Hindlimb muscle (tissue), 1 donor: Measurements from ENCODE around the gene CLEC16A. TPM values are rescaled to one million over a fixed set of nuclear protein-coding genes. Genes with fewer than 3 reads are reported as not detected.

Source experiments
- DNase-seq: peaks from one replicate; pipeline ENCODE4 v3.0.0-alpha.2; 2013
- polyA plus RNA-seq: library from polyadenylated mRNA; unstranded; fragments of 120-200 nt; gene quantifications from one replicate; pipeline ENCODE4 v1.2.1, GENCODE V29; 2013; ENCODE audit not compliant: insufficient read length

CLEC16A gene
- polyA plus RNA-seq, 1 donor, result 19.1 TPM

DNA sequence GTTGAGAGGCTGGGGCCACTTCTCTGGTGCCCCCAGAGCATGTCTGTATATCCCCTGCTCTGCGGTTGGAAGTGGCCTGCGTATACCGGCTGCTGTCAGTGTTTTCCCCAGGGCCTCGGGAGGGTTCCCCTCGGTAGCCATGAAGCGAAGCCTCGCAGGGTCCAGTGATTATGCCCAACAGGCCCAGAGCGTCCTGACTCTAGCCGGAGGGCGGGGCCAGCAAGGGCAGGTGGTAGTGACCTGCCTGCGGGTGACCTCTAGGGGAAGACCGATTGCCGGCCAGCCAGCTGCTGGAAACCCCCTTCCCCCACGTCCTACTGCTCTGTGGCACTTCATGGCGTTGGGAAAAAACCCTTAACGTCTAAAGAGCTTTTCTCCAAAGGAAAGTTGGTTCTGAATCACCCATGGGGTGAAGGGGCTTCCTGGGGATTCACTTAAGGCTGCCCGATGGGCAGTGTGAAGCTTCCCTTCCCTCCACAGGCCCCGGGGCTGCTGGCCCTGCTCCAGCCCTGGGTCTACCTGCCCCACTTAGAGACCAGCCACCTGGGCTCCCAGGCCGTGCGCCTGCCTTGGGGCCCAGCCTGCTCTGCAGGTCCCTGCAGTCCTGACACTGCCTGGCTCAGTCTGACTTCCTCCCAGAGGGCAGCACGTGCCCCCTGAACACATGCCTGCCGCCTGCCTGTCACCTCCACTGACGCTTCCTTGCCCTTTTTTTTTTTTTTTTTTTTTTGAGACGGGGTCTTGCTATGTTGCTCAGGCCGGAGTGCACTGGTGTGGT lies 238.9 kb downstream of the CLEC16A start:
- no peak for DNase-seq

DNA sequence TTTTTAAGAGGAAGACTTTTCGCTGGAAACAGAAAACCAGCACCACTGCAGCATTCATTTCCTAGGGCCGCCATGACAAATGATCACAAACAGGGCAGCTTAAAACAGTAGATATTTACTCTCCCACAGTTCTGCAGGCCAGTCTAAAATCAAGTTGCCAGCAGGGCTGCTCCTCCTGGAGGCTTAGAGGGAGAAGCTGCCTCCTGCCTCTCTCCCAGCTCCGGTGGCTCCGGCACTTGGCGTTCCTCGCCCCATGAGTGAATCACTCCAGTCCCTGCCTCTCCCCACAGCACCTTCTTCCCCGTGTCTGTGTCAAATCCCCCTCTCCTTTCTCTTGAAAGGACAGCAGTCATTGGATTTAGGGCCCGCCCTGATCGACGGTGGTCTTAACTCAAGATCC lies 239.6 kb downstream of the CLEC16A start:
- no peak for DNase-seq

DNA sequence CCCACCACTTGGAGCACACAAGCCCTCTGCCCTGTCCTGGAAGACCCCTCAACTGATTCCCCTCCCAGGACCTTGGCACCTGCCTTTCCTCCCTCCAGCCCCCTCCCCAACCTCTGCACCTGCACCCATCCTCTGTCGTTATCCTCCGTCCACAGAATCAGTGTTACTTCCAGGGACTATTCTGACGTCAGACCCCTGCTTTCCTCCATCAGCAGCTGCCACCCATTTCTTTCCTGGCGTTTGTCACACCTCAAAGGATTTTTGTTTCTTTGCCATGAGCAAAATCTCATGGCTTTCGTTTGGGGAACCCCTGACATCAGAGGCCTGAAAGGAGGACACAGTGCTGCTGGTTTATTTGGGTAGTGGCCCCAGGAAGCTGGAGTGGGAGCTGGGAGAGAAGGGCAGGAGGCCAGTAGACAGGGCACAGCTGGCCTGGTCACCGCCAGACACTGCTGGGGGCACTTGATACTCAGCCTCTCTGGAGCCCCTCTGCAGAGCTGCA lies 243.2 kb downstream of the CLEC16A start:
- DNase-seq, result no peak

DNA sequence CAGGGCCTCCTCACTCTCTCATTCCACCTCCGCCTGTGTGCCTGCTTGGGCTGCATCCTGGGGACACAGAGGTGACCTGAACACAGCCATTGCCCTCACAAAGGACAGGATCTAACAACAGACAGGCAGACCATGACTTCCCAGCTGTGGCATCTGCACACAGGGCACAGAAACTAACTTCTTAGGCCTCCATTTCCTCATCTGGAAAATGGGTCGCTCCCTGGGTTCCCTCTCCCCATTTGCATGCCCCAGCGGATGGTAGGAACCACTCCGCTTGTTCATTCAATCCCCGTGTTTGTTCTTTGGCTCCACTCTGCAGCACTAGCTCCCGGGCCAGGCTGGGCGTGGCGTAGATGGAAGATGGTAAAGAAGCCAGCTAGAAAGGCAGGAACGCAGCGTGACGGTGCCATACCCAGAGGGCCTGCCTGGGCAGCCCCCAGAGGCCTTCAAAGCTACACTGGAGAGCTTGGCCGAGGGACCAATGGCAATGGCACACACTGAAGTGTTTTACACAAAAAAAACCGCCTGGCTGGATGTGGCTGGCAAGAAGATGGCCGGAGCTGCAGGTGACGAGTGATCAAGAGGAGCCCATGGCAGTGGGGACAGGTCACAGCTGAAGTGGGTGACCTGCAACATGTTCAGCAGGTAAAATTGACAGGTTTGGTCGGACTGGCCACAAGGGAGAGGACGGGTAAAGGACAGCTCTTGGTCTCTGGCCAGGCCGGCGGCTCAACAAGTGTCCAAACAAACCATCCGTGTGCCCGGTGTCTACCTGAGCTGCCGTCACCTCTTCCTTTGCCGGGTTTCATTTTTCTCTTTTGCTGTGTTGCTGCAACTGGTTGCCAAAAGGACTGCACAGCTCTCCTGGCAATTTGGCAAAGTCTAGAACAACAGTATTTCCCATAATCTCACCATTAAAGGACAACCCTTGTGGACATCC lies 244.7 kb downstream of the CLEC16A start:
- no peak for DNase-seq

DNA sequence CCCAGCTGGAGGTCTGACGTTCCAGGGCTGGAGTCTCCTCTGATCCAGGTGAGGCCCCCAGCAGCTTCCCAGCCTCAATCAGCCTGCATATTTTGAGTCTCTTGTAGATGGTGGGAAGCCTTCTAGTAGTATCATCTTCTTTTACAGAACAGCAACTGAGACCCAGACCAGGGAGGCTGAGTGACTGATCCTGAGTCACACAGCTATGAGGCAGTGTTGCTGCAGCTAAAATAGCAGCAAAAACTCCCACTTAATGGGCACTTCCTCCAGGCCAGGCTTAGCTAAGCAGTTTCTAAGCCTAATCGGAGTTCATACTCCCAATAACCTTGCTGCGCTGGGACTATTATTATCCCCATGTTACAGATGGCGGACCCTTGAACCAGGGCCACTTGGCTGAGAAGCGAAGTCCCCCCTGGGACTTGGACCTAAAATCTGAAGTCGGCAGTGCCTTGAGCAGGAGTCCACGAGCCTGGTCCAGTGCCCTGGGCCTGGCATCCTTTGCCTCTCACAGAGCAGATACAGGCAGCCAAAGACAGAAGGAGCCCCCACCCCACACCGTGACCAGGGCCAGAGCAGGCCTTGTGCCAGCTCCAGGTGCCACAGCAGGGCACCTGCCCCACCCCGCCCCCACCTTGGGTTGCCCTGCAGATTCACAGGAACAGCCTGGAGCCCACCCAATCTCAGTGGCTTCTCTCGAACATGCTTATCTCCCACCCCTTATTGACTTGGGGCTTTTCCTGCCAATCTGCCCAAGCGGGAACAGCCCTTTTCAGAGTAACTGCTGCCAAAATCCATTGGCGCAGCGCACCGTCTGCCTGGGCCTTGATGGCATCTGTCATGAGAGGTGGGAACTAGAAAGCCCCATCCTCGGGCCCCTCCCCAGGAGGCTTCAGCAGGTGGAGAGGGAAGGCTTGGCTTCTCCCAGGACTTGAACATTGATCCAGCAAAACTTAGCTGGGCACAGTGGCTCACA lies 246.5 kb downstream of the CLEC16A start:
- DNase-seq, result no peak

DNA sequence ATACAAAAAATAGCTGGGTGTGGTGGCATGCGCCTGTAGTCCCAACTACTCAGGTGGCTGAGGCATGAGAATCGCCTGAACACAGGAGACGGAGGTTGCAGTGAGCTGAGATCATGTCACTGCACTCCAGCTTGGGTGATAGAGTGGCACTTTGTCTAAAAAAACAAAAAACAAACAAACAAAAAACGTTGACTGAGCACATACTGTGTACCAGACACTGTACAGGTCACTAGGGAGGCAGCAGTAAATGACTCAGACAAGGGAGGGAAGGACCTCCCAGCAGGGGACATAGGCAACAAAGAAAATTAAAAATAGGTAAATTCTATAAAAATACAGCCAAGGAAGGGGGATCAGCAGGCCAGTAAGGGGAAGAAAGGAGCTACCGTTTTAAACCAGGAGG lies 247.3 kb downstream of the CLEC16A start:
- no peak for DNase-seq

DNA sequence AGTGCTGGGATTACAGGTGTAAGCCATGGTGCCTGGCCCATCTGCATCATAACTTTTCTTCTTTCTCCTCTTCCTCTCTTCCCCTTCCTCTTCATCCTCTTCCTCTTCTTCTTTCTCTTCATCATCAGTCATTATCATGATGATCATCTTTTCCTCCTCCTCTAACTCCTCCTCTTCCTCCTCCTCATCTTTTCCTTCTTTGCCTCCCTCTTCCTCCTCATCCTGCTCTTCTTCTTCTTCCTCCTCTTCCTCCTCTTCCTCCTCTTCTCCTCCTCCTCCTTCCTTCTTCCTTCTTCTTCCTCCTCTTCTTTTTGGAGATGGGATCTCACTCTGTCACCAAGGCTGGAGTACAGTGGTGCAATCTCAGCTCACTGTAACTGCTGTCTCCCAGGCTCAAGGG lies 249.1 kb downstream of the CLEC16A start:
- DNase-seq, result no peak

DNA sequence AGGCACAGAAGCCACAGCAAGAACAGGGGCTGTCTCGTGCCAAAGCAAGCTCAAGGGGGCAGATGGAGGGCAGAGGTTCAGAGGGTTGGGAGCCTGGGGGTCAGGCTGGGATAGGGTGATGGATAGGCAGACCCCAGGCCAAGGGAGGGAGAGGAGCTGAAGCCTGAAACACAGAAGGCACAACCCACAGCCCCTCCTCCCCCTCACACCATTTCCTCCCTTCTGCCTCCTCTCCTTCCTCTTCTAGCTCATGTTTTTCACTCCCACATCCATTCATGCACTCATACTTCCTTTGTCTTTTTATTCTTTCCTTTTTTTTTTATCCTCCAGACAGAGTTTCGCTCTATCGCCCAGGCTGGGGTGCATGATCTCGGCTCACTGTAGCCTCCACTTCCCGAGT lies 250.5 kb downstream of the CLEC16A start:
- no peak for DNase-seq

DNA sequence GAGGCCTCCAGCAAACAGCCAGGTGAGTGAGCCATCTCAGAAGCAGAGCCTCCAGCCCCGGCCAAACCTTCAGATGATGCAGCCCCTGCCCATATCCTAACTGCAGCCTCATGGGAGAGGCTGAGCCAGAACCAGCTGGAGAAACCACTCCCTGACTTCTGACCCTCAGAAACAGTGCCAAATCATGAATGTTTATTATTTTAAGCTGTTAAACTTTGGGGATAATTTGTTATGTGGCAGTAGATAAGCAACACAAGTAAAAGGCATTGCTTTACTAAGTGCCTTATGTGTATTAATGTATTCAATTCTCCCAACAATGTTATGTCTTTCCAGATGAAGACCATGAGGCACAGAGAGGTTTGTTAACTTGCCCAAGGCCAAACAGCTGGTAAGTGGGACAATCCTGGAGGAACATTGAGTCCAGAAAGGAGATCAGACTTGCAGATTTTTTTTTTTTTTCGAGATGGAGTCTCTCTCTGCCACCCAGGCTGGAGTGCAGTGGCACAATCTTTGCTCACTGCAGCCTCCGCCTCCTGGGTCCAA lies 252.0 kb downstream of the CLEC16A start:
- DNase-seq, result no peak

DNA sequence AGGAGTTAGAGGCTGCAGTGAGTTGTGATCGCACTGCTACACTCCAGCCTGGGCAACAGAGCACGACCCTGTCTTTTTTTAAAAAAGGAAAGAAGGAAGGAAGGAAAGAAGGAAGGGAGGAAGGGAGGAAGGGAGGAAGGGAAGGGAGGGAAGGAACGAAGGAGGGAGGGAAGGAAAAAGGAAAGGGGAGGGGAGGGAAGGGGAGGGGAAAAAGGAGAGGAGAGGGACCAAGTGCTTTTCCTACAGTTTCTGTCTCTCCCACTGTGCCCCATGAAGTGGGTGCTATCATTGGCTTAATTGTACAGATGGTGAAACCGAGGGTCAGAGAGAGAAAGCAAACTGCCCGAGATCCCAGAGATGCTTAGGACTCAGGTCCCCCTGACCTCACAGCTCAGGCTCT lies 254.0 kb downstream of the CLEC16A start:
- no peak for DNase-seq

DNA sequence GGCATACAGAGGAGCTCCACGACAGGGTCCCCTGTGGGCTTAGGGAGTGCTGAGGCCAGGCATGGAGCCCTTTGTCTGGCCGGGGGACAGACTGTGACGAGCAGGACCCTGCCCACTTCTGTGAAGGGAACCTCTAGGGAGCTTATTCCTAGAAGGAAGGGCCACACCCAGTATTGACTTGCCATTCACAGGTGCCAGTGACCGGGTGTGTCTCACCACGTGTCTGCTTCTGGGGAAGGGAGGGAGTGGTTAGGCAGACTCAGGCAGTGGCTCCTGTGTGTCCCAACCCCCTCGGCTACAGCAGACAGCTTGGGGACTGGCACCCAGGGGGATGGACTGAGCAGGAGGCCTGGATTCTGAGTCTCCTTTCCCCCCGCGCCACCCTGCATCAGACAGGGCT lies 254.5 kb downstream of the CLEC16A start:
- DNase-seq, result no peak

DNA sequence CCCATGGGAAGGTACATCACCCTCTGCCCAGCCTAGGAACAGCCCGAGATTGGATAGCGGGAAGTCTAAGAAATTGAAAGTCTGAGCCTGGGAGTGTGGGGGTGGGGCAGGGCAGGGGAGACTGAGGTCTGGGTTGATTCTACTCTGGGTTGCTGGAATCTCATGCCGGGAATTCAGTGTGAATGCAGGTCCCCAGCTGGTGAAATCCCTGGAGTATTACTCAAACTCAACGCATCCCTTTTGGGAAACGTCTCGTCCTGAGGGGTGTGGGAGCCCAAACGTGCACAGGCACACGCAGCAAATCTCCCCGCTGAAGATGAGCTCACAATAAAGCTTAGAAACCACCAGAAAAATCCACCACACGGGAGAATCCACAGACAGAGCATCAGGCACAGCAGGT lies 256.2 kb downstream of the CLEC16A start:
- DNase-seq, result no peak

DNA sequence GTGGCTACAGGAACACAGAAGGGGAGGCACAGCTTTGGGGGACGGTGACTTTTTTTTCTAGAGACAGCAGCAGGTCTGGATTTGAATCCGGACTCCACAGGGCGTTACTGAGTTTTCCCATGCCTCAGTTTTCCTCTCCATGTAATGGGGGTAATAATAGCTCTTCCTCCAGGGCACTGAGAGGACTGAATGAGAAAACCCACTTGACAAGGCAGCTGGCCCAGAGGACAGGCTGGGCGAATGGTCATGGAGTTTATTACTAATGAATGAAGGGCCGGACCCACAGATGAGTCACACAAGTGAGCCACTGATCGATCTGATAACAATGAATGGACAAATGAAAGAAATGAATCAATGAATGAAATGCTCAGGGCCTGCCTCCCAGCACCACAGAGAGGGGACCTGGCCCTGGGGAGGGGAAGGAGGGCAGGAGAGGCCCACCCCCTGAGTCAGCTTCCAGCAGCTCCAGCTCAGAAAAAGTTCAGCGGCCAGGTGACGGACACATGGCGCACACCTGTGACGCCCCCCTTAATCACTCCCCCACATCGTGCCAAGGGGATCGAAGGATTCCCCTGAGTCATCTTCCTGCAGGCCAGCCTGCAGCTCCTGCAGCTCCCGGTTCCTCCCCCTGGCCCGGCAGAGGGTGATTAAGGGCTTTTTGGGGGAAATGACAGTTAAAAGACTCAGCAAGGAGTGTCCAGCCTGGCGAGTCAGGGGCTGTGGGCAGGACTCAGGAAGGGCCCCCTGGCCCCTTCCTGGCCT lies 257.3 kb downstream of the CLEC16A start:
- no peak for DNase-seq

DNA sequence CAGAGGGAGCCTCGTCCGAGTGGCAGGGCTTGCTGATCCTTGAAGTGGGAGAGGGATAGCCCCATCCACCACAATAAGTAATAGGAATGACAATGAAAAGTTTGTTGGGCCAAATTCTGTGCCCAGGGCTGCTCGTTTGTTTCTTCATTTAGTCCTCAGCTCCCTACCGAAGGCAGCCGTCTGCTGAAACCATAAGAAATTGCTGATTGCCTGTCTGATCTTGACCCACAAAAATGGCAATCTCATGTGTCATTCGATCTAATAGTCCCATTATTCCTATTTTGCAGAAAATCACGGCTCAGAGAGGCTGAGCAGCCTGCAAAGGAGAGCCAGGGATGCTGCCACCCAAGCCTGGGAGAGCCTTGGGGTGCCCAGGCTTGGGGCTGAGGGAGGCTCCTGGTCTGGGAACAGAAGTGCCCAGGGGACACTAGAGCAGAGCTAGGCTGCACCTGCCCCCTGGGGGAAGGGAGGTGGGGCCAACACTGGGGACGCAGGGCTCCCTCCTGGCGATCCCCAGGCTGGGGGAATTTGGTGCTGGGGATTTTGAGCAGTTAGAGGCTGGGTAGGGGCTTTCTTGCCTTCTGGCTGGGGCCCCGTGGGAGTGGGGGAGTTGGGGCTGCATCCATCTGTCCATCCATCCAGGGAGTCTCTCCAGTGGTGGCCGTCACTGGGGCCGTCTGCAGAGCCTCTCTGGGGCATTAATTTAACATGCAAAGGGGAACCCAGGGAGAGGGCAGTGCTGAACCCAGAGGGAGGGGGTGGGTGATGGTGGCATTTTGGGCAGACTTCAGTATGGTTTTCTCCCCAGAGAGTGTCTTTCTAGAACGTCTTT lies 258.1 kb downstream of the CLEC16A start:
- DNase-seq, result no peak

DNA sequence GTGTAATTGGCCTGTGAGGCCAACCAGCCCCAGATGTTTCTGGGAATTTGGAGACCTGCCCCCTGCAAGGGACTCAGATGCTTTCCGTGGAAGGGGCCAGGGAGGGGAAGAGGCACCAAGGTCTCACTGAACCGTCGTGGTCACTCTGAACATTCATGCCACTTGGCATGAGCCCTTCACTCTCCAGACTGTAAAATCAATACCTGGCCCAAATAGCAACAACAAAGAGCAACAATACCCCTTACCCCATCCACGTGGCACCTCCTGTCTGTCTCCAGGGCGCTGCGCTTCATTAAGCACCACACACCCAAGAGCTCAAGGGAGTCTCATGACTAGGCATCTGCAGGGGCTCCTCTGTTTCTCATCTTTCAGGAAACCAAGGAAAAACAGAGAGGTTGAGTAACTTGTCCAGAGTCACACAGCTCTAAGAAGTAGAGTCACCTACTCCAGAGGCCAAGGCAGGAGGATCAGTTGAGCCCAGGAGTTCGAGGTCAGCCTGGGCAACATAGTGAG lies 258.8 kb downstream of the CLEC16A start:
- DNase-seq, result no peak

DNA sequence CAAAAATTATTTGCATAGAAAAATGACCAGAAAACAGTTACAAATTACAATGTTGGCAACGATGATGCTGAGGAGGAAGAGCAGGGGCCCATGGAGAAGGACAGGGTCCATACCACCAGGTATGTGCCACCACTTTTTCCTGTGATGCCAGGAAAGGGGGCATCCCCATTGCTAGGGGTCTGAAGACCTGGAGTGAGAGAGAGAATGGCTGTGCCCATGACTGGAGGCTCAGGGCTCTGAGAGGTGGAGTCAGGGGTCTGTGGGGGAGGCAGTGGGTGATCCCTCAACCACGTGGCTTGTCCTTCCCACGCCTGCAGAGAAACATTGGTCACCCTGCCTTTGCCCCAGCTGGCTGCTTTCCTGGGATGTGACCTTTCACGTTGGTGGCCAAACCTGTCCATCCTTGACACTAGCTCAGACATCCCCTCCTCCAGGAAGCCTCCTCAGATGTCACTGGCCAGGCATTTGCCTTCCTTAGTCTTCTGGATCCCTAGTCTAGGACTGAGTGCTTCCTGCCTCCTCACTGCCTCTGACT lies 260.2 kb downstream of the CLEC16A start:
- DNase-seq, result no peak

DNA sequence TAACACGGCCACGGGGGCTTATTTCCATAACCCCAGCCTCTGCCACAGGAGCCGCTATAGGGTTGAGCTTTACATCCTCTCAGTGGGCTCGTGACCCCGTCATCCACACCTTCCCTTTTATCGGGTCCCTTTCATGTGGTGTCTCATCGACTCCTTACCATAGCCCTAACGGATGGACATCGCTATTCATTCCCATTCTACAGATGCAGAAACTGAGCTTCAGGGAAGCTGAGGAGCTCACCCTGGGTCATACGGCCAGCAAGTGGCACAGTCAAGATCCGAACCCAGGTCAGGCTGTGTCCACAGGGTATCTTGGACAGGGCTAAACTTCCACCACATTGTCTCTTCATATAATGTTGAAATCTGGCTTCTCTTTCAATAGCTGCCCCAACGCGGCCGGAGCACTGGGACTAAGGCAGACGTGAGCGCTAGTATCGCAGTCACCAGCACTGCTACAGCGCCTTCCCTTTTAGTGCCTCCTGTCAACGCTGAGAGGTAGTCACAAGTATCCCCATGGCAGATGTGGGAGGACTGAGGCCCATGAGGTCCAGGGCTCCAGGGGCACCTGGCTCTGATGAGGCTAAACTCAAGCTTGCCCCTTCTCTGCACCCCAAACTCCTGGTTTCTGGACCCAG lies 260.8 kb downstream of the CLEC16A start:
- DNase-seq, result no peak

DNA sequence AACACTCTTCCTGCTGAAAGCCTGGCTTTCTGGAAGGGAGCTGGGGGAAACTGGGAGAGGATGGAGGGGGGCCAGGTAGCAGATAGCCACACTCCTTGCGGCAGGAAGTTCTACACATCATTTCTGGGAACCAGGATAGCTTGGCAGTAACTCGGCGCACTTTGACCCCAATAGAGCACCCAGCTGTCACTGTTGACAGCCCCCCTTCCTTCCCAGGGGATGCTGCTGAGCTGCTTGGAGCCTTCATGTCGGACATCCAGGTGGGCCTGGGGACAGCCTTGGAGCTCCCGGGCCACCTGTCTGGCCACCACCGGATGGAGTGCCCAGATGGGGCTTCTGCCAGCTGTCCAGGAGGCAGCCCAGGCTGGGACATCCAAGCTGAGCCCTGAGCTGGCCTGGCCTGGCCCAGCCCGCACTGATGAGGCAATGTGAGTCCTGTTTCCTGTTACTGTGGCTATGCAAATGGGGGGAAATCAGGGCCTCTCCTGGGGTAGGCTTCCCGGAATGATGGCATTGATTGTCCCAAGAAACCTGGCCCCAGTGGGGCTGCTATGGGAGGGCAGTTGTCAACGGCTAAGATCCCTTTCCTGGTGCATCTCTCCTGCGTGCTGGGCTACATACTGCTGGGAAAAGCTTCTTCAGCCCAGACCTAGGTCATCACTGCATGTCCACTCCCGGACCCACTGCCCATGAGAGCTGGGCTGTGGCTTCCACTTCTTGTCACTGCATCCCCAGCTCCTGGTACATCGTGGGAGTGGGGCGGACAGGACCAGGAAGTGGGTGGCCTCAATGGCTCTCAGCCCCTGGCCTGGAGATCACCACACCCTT lies 261.6 kb downstream of the CLEC16A start:
- DNase-seq, result no peak
